Liver (tissue), 9 donors: Measurements from ENCODE around the gene CYP1A2. TPM values are rescaled to one million over a fixed set of nuclear protein-coding genes. Genes with fewer than 3 reads are reported as not detected.

Experiments
- DNase-seq: peaks from one replicate; pipeline ENCODE4 v3.0.0-alpha.2; 2017; ENCODE audit warnings: low spot score
- H3K27ac ChIP-seq, 2 donors: one replicate each; pipeline ENCODE4 v1.7.0; 2013; ENCODE audit warnings: inconsistent platforms in 2 of 2, low read length in 2 of 2, control low read depth in 1 of 2, low read depth in 1 of 2, mild to moderate bottlenecking in 1 of 2
- H3K27me3 ChIP-seq, 4 donors: one replicate each; pipeline versions ENCODE4 v1.6.1 to v1.7.0; 2013; ENCODE audit warnings: low read length in 3 of 4, inconsistent platforms in 1 of 4, mild to moderate bottlenecking in 1 of 4, moderate library complexity in 1 of 4; ENCODE audit not compliant: control insufficient read depth in 4 of 4, insufficient read depth in 4 of 4
- H3K36me3 ChIP-seq, 4 donors: one replicate each; pipeline versions ENCODE4 v1.6.1 to v1.7.0; 2013; ENCODE audit warnings: low read length in 3 of 4, mild to moderate bottlenecking in 3 of 4, low read depth in 1 of 4, moderate library complexity in 1 of 4; ENCODE audit not compliant: control insufficient read depth in 4 of 4, insufficient read depth in 3 of 4
- H3K4me1 ChIP-seq, 4 donors: one replicate each; pipeline versions ENCODE4 v1.6.1 to v1.7.0; 2013; ENCODE audit warnings: low read length in 3 of 4, mild to moderate bottlenecking in 3 of 4, moderate library complexity in 1 of 4; ENCODE audit not compliant: control insufficient read depth in 4 of 4, insufficient read depth in 4 of 4
- H3K4me3 ChIP-seq, 3 donors: one replicate each; pipeline versions ENCODE4 v1.6.1 to v1.7.0; 2013; ENCODE audit warnings: low read length in 3 of 3, control low read depth in 1 of 3, low read depth in 1 of 3, mild to moderate bottlenecking in 1 of 3
- H3K9ac ChIP-seq, 2 donors: one replicate each; pipeline ENCODE4 v1.7.0; 2013; ENCODE audit warnings: low read length in 2 of 2, mild to moderate bottlenecking in 2 of 2, moderate library complexity in 2 of 2, control low read depth in 1 of 2, low read depth in 1 of 2
- H3K9me3 ChIP-seq, 4 donors: one replicate each; pipeline versions ENCODE4 v1.6.1 to v1.7.0; 2013; ENCODE audit warnings: low read length in 3 of 4; ENCODE audit not compliant: control insufficient read depth in 4 of 4
- EGR1 ChIP-seq, 2 donors: IDR thresholded peaks; 2 replicates each; pipeline ENCODE4 v1.6.1; 2016 to 2018; ENCODE audit warnings: antibody characterized with exemption in 2 of 2, low read depth in 2 of 2
- FOXA1 ChIP-seq: IDR thresholded peaks from 2 replicates; pipeline ENCODE4 v1.6.1; 2016; ENCODE audit warnings: antibody characterized with exemption
- FOXA2 ChIP-seq: IDR thresholded peaks from 2 replicates; pipeline ENCODE4 v1.6.1; 2016; ENCODE audit warnings: antibody characterized with exemption
- GABPA ChIP-seq, 2 donors: IDR thresholded peaks in 1 of 2; conservative IDR thresholded peaks in 1 of 2; 2 replicates each; pipeline ENCODE4 v1.6.1; 2016; ENCODE audit warnings: antibody characterized with exemption in 2 of 2, mild to moderate bottlenecking in 1 of 2, moderate library complexity in 1 of 2
- JUND ChIP-seq, 2 donors: IDR thresholded peaks; 2 replicates each; pipeline ENCODE4 v1.6.1; 2016; ENCODE audit warnings: antibody characterized with exemption in 2 of 2
- RAD21 ChIP-seq, 2 donors: IDR thresholded peaks; 2 replicates each; pipeline ENCODE4 v1.6.1; 2016; ENCODE audit warnings: antibody characterized with exemption in 2 of 2, mild to moderate bottlenecking in 2 of 2
- RXRA ChIP-seq, 2 donors: IDR thresholded peaks; 2 replicates each; pipeline ENCODE4 v1.6.1; 2017 to 2018; ENCODE audit warnings: antibody characterized with exemption in 2 of 2, mild to moderate bottlenecking in 1 of 2
- SP1 ChIP-seq: IDR thresholded peaks from 2 replicates; pipeline ENCODE4 v1.6.1; 2018; ENCODE audit warnings: antibody characterized with exemption, mild to moderate bottlenecking
- YY1 ChIP-seq: IDR thresholded peaks from 2 replicates; pipeline ENCODE4 v1.6.1; 2016; ENCODE audit warnings: antibody characterized with exemption, mild to moderate bottlenecking
- WGBS: extraction: QIAGEN DNeasy Blood & Tissue Kit; methylation state at CpG from one replicate; pipeline ENCODE4 v1.1.7; 2013; 5-methylcytosine and 5-hydroxymethylcytosine counted together
- polyA plus RNA-seq, 2 donors: library from polyadenylated mRNA; stranded (reverse) in 1 of 2; unstranded in 1 of 2; fragments of 200-250 nt in 1 of 2; fragments of >200 nt in 1 of 2; fragmentation: Nextera tagmentation in 1 of 2; extraction: Ambion mirVana in 1 of 2; gene quantifications; one replicate each; pipeline versions ENCODE4 v1.2.1 to v1.2.3, GENCODE V29; 2013 to 2015
- total RNA-seq, 2 donors: library from RNA; depleted of rRNA; stranded (reverse); fragments of >200 nt; gene quantifications; one replicate each; pipeline ENCODE4 v1.2.3, GENCODE V29; 2014
- TF ChIP-seq, protein P1 (sequence below): IDR thresholded peaks from 2 replicates; pipeline ENCODE4 v1.6.1; 2016; ENCODE audit warnings: antibody characterized with exemption
- TF ChIP-seq, protein P2 (sequence below): IDR thresholded peaks from 2 replicates; pipeline ENCODE4 v1.6.1; 2016; ENCODE audit warnings: antibody characterized with exemption
- TF ChIP-seq, protein P3 (sequence below): fragments of 150-350 bp; IDR thresholded peaks from 2 replicates; pipeline ENCODE4 v1.5.1; 2017; ENCODE audit warnings: improper control_type of control experiment, low read depth, low read length; ENCODE audit not compliant: missing input control
- TF ChIP-seq, protein P4 (sequence below): IDR thresholded peaks from 2 replicates; pipeline ENCODE4 v1.6.1; 2016; ENCODE audit warnings: antibody characterized with exemption, mild to moderate bottlenecking
- donor health status: healthy.
- donor health status: healthy.
- donor health status: healthy.
- donor health status: healthy.
- donor health status: healthy.

CYP1A2 gene
- total and polyA plus RNA-seq, 4 donors, result 21.8 to 32.5 (median 31.7) TPM; not detected in 1

DNA sequence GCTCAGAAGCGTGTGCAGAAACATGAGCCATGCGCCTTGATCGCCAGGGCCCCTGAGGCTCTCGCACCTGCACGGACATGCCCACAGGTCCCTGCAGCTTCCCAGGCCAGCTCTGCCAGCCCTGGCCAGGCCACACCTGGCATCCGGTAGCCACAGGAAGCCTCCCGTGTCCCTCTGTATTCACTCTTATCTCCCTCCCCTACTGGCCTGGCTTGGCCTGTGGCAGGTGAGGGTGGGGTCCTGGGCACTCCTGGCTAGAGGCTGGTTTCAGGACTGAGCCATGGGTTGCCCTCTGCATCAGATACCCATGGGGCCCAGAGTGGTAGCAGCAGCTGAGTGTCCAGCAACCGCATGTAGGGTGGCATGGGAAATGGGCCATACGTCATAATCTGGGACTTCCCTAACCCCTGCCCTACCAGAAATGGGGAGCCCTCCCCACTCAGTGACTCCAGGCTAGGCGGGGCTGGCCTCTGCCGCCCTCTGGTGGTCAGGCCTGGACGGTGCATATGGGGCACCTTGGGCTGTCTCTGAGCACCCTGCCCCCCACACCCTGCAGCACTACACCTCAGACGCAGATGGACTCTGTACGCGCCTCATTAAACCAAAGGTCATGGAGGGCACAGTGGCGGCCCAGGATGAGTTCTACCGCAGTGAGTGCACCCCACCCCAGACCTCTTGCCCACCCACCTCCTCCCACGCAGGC is 51.4 kb downstream of the CYP1A2 start (continued):
- TF ChIP-seq RXRA (IDR thresholded peaks at IDR 0.05), result peak; percentile 61 to 77

DNA sequence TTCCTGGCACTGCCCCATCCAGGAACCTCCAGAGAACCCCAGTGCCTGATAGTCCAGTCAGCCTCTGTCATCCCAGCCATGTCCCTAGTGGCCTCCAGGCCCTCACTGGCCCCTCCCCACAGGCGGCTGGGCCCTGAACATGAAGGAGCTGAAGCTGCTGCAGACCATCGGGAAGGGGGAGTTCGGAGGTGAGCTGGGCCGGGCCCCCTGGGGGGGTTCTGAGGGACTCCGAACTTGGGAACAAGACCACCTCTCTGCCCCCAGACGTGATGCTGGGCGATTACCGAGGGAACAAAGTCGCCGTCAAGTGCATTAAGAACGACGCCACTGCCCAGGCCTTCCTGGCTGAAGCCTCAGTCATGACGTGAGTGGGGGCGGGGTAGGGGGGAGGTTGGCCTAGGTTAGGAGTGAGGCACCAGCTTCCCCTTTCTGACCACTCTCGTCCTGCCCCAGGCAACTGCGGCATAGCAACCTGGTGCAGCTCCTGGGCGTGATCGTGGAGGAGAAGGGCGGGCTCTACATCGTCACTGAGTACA is 52.0 kb downstream of the CYP1A2 start:
- TF ChIP-seq, protein P1, sequence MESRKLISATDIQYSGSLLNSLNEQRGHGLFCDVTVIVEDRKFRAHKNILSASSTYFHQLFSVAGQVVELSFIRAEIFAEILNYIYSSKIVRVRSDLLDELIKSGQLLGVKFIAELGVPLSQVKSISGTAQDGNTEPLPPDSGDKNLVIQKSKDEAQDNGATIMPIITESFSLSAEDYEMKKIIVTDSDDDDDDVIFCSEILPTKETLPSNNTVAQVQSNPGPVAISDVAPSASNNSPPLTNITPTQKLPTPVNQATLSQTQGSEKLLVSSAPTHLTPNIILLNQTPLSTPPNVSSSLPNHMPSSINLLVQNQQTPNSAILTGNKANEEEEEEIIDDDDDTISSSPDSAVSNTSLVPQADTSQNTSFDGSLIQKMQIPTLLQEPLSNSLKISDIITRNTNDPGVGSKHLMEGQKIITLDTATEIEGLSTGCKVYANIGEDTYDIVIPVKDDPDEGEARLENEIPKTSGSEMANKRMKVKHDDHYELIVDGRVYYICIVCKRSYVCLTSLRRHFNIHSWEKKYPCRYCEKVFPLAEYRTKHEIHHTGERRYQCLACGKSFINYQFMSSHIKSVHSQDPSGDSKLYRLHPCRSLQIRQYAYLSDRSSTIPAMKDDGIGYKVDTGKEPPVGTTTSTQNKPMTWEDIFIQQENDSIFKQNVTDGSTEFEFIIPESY, result no peak
- TF ChIP-seq EGR1 (IDR thresholded peaks at IDR 0.05; ENCODE audit: low read depth in 2 of 2), result no peak
- TF ChIP-seq RAD21 (IDR thresholded peaks at IDR 0.05), result no peak
- no peak for TF ChIP-seq RXRA (IDR thresholded peaks at IDR 0.05)
- TF ChIP-seq, protein P2, sequence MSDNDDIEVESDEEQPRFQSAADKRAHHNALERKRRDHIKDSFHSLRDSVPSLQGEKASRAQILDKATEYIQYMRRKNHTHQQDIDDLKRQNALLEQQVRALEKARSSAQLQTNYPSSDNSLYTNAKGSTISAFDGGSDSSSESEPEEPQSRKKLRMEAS, result no peak
- TF ChIP-seq GABPA (IDR thresholded peaks at IDR 0.05 in 1 of 2, conservative IDR thresholded peaks at IDR 0.05 in 1 of 2), result no peak
- no peak for TF ChIP-seq YY1
- no peak for TF ChIP-seq JUND (IDR thresholded peaks at IDR 0.05)
- 87% methylated on average over 20 of the region's 20 CpGs for WGBS
- no peak overlapping the region for H3K27ac ChIP-seq
- H3K9me3 ChIP-seq, result no peaks in the 10 kb centered on the region
- H3K4me1 ChIP-seq, result peaks cover 23 to 51% (median 43%) of the 10 kb centered on the region in 4 donors
- no peak overlapping the region for H3K4me3 ChIP-seq
- no peak overlapping the region for H3K9ac ChIP-seq
- DNase-seq, result no peak
- H3K27me3 ChIP-seq, result no peaks in the 10 kb centered on the region
- peaks cover 8 to 39% (median 27%) of the 10 kb centered on the region in 4 donors for H3K36me3 ChIP-seq

DNA sequence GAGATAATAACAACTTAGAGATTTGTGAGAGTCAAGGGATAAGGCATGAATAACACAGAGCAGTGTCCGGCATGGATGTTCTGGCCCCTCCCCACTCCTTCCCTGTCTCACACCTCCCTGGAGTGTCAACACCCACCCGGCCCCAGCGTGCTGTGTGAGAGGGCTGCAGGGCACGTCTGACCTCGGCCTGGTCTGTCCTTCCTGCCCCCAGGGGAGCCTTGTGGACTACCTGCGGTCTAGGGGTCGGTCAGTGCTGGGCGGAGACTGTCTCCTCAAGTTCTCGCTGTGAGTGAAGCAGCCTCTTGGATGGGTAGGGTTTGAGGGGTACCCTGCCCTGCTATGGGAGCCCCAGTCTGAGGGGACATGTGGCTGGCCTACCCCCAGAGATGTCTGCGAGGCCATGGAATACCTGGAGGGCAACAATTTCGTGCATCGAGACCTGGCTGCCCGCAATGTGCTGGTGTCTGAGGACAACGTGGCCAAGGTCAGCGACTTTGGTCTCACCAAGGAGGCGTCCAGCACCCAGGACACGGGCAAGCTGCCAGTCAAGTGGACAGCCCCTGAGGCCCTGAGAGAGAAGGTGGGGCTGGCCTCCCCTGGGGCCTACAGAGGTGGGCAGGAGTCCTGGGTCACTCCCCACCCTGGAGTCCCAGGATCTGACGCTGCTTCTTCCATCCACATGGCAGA is 52.8 kb downstream of the CYP1A2 start:
- Histone ChIP-seq H3K4me3 (no peak overlapping the region), H3K4me1 (peaks cover 19 to 43% (median 38%) of the 10 kb centered on the region in 4 donors), H3K9ac (no peak overlapping the region), H3K36me3 (peaks cover 8 to 39% (median 27%) of the 10 kb centered on the region in 4 donors), H3K27ac (no peak overlapping the region), H3K27me3 (no peaks in the 10 kb centered on the region), H3K9me3 (no peaks in the 10 kb centered on the region)
- WGBS, result 88% methylated on average over 18 of the region's 18 CpGs
- DNase-seq, result no peak
- TF ChIP-seq SP1 (no peak), EGR1 (IDR thresholded peaks at IDR 0.05; ENCODE audit: low read depth in 2 of 2) (no peak), GABPA (IDR thresholded peaks at IDR 0.05 in 1 of 2, conservative IDR thresholded peaks at IDR 0.05 in 1 of 2) (no peak), FOXA2 (no peak), RXRA (IDR thresholded peaks at IDR 0.05) (no peak), JUND (IDR thresholded peaks at IDR 0.05) (no peak), FOXA1 (no peak)
- TF ChIP-seq, protein P3, sequence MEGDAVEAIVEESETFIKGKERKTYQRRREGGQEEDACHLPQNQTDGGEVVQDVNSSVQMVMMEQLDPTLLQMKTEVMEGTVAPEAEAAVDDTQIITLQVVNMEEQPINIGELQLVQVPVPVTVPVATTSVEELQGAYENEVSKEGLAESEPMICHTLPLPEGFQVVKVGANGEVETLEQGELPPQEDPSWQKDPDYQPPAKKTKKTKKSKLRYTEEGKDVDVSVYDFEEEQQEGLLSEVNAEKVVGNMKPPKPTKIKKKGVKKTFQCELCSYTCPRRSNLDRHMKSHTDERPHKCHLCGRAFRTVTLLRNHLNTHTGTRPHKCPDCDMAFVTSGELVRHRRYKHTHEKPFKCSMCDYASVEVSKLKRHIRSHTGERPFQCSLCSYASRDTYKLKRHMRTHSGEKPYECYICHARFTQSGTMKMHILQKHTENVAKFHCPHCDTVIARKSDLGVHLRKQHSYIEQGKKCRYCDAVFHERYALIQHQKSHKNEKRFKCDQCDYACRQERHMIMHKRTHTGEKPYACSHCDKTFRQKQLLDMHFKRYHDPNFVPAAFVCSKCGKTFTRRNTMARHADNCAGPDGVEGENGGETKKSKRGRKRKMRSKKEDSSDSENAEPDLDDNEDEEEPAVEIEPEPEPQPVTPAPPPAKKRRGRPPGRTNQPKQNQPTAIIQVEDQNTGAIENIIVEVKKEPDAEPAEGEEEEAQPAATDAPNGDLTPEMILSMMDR, result no peak
- TF ChIP-seq, protein P4, sequence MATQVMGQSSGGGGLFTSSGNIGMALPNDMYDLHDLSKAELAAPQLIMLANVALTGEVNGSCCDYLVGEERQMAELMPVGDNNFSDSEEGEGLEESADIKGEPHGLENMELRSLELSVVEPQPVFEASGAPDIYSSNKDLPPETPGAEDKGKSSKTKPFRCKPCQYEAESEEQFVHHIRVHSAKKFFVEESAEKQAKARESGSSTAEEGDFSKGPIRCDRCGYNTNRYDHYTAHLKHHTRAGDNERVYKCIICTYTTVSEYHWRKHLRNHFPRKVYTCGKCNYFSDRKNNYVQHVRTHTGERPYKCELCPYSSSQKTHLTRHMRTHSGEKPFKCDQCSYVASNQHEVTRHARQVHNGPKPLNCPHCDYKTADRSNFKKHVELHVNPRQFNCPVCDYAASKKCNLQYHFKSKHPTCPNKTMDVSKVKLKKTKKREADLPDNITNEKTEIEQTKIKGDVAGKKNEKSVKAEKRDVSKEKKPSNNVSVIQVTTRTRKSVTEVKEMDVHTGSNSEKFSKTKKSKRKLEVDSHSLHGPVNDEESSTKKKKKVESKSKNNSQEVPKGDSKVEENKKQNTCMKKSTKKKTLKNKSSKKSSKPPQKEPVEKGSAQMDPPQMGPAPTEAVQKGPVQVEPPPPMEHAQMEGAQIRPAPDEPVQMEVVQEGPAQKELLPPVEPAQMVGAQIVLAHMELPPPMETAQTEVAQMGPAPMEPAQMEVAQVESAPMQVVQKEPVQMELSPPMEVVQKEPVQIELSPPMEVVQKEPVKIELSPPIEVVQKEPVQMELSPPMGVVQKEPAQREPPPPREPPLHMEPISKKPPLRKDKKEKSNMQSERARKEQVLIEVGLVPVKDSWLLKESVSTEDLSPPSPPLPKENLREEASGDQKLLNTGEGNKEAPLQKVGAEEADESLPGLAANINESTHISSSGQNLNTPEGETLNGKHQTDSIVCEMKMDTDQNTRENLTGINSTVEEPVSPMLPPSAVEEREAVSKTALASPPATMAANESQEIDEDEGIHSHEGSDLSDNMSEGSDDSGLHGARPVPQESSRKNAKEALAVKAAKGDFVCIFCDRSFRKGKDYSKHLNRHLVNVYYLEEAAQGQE, result no peak
